Prostate gland (tissue), 2 donors: ENCODE measurements around the gene CFAP157.

Experiments
- POLR2A ChIP-seq: fragments of 450-650 bp; IDR thresholded peaks from one replicate; pipeline ENCODE4 v1.6.1; 2016; ENCODE audit warnings: antibody characterized with exemption, mild to moderate bottlenecking
- POLR2AphosphoS5 ChIP-seq: sonication (generic); formaldehyde crosslinking; IDR thresholded peaks from one replicate; pipeline ENCODE4 v1.6.1; 2017; ENCODE audit warnings: antibody characterized with exemption
- TF ChIP-seq, protein P1 (sequence below), 4 experiments: fragments of 200-600 bp in 2 of 4; fragments of 450-650 bp in 2 of 4; sonication (generic) in 2 of 4; IDR thresholded peaks; 1 replicate in 3 of 4; 2 replicates in 1 of 4; pipeline ENCODE4 v1.5.1; 2016 to 2019; ENCODE audit warnings: antibody characterized with exemption in 4 of 4, mild to moderate bottlenecking in 2 of 4, moderate library complexity in 2 of 4

GRCh38 chr9:127712371-127712770 lies 5.6 kb downstream of the CFAP157 start:
- TF ChIP-seq, protein P1, sequence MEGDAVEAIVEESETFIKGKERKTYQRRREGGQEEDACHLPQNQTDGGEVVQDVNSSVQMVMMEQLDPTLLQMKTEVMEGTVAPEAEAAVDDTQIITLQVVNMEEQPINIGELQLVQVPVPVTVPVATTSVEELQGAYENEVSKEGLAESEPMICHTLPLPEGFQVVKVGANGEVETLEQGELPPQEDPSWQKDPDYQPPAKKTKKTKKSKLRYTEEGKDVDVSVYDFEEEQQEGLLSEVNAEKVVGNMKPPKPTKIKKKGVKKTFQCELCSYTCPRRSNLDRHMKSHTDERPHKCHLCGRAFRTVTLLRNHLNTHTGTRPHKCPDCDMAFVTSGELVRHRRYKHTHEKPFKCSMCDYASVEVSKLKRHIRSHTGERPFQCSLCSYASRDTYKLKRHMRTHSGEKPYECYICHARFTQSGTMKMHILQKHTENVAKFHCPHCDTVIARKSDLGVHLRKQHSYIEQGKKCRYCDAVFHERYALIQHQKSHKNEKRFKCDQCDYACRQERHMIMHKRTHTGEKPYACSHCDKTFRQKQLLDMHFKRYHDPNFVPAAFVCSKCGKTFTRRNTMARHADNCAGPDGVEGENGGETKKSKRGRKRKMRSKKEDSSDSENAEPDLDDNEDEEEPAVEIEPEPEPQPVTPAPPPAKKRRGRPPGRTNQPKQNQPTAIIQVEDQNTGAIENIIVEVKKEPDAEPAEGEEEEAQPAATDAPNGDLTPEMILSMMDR (IDR thresholded peaks at IDR 0.05) = no peak
- TF ChIP-seq POLR2A (no peak), POLR2AphosphoS5 (no peak)
